ENCODE measurements around the gene PNLIPRP1.

DNA sequence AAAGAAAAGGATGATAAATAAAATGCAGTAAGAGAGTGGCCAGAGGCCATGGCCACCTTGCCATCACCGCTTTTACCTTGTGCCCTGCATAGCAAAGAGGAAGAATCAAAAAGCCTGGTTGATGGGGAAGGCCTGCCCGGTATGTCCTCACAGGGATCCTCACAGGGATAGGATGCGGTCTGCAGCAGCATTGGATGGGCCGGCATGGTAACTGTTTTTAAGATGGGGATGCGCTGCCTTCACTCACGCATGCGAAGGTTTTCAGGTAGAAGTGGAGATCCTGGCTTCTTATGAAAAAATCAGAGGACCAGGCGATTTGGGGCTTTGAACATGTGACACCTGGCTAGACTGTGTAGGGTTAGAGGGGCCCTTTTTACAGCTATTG, 42.4 kb downstream of the PNLIPRP1 start:
- TF ChIP-seq, protein P1, sequence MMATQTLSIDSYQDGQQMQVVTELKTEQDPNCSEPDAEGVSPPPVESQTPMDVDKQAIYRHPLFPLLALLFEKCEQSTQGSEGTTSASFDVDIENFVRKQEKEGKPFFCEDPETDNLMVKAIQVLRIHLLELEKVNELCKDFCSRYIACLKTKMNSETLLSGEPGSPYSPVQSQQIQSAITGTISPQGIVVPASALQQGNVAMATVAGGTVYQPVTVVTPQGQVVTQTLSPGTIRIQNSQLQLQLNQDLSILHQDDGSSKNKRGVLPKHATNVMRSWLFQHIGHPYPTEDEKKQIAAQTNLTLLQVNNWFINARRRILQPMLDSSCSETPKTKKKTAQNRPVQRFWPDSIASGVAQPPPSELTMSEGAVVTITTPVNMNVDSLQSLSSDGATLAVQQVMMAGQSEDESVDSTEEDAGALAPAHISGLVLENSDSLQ (IDR thresholded peaks at IDR 0.05): no peak
- TF ChIP-seq FOXK2 (IDR thresholded peaks at IDR 0.05) (no peak), SP1 (IDR thresholded peaks at IDR 0.05) (no peak), BHLHE40 (IDR thresholded peaks at IDR 0.05; ENCODE audit: borderline replicate concordance) (no peak), L3MBTL2 (conservative IDR thresholded peaks at IDR 0.05) (no peak)
